GM18508 (cell line): ENCODE results near the gene BCR.

Experiments used
- ATAC-seq: cut with Tn5 transposase; IDR thresholded peaks from one replicate; pipeline ENCODE4 v1.9.1; 2021; ENCODE audit warnings: moderate number of reproducible peaks; ENCODE audit not compliant: insufficient read depth, unreplicated experiment

The BCR gene

DNA sequence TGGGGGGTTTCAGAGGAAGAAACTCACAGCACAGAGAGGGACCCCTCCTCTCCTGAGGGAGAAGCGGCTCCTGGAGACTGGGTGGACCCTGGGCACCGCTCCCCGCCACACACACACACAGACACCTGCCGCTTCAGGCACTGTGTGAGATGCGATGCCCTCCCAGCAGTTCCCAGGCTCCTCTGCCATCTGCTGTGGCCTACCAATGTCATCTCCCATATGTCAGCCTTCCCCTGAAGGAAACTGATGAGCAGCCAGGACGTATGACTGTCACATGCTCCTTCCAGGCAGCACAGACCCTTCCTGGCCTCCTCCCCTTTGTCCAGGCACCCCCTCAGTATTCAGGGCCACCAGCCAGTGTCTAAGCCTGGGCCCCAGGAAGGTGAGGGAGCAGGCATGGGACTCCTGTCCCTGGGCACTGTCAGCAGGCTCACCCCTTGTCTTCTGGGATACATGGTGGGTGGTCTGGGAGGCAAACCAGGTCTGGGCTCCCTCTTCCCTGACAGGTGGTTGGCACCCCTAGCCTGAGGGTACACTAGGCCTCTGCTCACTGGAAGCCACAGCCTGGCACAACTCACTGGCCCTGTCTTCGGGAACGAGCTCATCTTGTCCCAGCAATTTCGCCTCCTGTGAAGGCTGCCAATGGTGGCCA is 11.8 kb upstream of the BCR start:
- no peak for ATAC-seq

DNA sequence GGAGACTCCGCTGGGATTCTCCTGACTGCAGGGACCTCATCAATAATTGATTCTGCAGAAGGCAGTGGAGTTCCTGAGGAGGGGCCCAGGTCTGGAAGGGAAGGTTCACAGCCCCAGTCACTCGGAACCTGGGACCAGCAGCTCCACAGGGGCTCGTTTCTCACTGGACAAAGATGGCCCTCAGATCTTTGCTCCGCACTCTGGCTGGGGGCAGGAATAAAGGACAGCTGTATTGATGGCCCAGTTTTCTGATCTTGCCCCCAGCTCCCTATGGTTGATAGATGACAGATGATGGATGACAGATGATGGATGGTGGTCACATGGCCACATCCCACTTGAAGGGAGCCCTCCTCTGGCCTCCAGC is 11.3 kb upstream of the BCR start:
- ATAC-seq = no peak

DNA sequence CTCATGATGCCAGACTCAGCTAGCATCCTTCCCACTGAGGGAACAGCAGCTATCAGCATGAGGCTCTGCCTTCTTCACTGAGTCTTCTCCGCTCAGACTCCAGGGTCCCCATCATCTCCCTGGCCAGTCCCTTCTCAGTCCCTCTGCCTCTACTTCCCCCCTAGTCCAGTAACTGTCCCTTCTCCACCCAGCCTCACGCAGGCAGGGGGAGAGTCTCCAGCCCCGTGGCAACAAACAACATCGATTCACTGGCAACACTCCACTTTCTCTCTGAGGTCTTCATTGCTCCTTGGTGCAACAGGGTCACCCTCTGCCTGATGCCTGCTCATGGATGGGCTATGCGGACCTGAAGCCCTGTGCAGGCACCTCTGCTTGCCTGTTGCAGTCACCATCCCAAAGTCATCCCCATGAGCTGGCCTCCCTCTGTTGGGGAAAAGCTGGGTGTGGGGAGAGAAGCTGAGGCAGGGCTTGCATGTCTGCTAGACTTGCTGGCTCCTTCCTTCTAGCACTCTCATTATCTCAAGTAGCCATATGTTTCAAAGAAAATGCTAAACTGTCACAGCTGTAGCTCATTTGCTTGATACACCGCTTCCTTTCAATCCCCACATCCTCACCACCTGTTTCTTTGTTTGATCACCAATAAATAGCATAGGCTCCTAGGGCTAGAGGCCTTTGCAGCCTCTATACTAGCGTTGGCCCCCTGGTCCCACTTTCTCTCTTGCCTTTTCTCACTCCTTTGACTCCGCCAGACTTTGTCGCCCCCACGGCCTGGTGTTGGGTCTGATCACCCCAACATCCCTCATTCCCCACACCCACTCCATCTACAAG is 4.3 kb upstream of the BCR start:
- no peak for ATAC-seq

DNA sequence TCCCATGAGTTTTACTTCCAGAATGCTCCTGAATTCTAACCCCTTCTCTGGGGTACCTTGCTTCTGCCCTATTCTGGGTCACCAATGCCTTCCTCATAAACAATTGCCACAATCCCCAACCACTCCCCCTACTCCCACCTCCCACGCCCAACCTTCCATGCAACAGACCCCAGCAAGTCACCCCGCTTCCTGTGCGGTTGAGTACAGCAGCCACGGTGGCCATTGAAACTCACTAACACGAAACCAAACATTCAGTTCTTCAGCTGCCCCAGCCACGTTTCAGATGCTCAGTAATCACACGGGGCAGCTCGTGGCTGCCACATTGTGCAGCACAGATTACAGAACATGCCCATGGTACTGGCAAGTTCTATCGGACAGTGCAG is 3.7 kb upstream of the BCR start:
- no peak for ATAC-seq

DNA sequence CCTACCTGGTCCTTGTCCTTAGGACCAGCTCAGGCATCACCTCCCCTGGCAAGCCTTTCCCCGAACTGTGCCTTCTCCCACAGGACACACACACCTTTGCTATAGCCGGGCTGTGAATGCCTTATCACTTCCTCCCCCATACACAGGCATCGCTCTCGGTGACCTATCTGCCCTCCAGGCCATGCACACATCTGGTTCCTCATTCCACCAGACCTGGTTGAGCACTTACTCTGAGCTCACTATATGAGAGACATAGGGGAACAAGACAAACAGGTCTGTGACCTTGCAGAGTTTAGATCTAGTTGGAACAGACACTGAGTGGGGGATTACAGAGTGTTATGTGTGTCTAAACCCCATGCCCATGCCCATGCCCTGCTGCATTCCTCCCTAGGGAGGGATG is 3.1 kb upstream of the BCR start:
- ATAC-seq = no peak

DNA sequence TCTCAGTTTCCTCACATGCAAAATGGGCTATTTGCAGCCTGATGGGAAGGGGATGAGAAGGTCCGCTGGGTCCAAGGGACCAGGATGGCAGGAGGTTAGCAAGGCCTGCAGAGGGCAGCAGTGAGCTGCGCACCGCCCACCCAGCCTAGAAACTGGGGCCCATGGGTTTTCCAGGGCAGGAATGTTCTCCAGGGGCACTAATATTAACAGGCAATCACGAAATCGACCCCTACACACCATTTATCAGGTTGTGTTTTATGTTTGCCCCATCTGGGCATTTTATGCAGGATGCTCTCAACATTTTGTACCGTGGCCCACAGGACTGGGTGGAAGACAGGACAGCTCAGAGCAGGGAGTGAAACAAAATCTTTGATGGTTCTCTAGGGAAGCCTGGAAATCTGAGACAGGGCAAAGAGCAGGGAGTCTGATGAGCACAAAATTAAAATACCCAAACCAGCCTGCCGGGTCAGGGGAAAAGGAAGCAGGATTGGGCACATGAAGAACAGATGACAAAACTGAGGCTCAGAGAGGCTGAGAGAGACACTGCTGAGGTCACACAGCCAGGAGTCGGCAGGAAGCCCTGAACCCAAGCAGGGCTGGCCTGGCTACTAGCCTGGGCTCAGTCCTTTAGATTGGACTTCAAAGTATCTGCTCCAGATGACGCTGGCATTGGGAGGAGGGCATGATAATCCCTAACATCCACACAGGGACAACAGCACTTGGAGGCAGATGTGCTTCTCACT is 1.6 kb upstream of the BCR start:
- ATAC-seq = no peak

DNA sequence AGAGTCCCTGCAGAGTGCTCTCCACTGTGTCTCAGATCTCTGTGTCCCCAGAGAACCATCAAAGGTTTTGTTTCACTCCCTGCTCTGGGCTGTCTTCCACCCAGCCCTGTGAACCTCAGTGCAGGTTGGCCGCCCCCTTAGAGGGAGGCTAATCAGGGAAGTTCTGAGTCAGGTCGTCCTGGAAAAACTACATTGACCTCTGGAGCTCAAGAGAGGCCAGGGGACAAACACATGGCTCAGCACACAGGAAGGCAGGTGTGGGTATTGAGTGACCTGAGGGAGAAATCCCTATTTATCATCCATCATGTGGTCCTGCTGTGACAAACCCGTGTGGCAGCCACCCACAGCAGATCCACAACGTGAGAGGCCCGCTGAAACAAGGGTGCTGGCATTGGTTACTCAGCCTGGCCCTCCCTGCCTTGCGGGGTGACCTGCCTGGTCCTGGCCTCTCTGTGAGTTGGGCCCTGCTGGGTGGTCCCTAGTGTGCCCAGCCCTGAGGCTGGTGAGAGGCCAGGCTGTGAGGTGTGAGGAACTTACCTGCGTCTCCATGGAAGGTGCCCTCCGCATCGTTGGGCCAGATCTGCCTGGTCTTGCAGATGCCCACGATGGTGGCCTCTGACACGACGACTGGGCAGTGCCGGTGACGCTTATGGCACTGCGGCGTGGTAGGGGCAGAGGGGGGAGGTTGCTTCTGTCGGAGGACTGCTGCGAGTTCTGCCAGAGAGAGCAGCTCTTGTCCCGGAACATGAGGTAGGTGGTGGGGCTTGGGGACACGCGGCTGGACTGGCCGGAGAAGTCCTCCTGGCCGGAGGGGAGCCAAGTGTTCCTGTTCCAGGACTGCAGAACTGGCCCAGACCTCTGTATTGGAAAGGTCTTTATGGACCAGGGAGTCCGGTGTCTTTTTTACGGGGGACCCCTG is 669 bp upstream of the BCR start:
- no peak for ATAC-seq

DNA sequence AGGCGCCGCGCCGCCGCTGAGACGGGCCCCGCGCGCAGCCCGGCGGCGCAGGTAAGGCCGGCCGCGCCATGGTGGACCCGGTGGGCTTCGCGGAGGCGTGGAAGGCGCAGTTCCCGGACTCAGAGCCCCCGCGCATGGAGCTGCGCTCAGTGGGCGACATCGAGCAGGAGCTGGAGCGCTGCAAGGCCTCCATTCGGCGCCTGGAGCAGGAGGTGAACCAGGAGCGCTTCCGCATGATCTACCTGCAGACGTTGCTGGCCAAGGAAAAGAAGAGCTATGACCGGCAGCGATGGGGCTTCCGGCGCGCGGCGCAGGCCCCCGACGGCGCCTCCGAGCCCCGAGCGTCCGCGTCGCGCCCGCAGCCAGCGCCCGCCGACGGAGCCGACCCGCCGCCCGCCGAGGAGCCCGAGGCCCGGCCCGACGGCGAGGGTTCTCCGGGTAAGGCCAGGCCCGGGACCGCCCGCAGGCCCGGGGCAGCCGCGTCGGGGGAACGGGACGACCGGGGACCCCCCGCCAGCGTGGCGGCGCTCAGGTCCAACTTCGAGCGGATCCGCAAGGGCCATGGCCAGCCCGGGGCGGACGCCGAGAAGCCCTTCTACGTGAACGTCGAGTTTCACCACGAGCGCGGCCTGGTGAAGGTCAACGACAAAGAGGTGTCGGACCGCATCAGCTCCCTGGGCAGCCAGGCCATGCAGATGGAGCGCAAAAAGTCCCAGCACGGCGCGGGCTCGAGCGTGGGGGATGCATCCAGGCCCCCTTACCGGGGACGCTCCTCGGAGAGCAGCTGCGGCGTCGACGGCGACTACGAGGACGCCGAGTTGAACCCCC is 798 bp downstream of the BCR start:
- no peak for ATAC-seq

DNA sequence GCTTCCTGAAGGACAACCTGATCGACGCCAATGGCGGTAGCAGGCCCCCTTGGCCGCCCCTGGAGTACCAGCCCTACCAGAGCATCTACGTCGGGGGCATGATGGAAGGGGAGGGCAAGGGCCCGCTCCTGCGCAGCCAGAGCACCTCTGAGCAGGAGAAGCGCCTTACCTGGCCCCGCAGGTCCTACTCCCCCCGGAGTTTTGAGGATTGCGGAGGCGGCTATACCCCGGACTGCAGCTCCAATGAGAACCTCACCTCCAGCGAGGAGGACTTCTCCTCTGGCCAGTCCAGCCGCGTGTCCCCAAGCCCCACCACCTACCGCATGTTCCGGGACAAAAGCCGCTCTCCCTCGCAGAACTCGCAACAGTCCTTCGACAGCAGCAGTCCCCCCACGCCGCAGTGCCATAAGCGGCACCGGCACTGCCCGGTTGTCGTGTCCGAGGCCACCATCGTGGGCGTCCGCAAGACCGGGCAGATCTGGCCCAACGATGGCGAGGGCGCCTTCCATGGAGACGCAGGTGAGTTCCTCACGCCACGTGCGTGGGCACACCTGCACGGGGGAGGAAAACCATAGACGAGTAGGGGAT is 1.5 kb downstream of the BCR start:
- no peak for ATAC-seq

DNA sequence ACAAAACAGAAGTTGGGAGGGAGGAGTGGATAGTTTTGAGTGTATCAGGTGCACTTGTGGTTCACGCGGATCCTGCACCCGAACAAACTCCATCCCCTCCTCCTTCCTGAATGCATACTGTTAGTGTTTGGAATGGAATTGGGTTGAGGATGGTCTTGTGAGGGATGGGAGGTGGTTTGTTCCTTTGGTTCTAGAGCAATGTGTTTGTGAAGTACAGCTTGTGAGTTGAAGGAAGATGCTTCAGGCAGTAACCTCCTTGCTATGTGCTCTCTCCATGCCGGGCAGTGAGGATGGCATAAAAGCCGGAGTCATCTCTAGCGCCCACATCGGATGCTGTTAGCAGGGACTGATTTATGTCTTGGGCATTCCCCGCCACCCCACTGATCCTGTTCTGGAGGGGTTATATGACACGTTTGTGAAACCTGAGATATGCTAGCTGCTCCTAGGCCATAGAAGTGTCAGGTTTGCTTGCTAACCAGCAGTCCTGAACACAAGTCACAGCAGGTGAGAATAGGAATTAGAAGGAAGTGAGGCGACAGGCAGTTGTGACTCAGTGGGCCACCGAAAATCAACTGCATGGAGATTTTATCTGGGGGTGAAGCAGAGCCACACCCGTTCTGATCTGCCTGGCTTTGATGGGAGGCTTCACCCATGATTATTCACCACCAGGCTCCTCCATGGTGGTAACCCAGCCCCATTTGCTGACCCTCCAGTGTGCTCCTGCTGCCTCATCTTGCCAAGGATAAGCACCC is 2.2 kb downstream of the BCR start:
- ATAC-seq = no peak

DNA sequence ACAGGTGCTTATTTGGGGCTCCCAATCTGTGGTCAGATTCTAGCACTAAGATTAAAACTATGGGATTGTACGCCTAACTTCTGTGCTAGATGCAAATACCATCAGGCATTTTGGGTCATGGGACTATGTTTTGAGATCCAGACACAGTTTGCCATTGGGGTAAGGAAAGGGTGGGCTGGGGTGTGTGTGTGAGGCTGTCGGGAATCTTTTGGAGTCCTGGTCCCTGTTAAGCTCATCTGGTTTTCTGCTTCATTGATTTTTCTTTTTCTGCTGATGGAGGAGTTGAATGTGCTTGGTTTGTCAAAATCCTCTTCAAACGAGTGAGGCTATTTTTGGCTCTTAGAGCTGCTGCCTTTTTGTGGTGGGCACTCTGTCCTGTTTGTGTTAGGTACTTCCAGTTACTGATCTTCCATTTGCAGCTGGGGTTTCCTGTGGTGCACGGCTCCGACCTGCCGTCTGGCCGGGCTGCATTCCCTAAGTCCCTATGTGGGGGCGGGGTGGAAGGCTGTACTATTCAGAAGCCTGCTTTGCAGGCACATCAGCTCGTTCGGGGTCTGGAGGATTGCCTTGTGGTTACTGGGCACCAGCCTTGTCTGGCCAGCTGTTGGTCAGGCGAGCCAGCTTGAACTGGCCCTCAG is 2.9 kb downstream of the BCR start:
- no peak for ATAC-seq

DNA sequence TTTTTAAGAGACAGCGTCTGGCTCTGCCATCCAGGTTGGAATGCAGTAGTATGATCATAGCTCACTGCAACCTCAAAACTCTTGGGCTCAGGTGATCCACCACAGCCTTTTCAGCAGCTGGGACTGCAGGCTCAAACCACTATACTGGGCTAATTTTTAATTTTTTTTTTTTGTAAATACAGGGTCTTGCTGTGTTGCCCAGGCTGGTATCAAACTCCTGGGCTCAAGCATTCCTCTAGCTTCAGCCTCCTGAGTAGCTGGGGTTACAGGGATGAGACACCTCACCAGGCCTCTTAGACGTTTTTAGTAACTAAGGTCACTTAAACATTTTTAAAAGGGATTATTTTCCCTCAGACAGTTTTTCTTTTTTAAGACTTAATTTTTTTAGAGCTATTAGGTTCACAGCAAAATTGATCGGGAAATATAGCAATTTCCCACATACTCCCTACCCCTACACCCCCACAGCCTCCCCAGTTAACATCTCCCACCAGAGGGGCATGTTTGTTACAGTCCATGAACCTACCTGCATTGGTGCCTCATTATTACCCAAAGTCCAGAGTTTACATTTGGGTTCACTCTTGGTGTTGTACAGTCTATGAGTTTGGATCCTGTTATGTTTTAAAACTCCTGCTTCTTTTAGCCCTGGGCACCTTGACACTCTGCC is 3.9 kb downstream of the BCR start:
- ATAC-seq = no peak

DNA sequence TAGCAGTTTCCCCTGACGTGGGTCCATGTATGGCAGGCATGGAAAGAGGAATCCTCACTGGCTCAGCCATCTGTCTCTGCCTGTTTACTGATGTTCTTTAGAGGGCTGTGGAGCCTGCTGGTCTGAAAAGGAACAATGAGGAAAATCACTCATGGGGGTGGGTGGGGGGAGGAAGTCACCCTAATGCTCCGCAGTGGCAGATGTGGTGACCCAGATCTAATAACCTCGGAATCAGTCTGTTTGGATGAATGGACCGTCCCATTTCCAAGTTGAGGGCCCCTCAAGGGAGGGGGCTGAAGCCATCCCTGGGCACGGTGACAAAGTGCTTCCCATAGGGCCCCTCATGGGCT is 4.4 kb downstream of the BCR start:
- ATAC-seq = no peak

DNA sequence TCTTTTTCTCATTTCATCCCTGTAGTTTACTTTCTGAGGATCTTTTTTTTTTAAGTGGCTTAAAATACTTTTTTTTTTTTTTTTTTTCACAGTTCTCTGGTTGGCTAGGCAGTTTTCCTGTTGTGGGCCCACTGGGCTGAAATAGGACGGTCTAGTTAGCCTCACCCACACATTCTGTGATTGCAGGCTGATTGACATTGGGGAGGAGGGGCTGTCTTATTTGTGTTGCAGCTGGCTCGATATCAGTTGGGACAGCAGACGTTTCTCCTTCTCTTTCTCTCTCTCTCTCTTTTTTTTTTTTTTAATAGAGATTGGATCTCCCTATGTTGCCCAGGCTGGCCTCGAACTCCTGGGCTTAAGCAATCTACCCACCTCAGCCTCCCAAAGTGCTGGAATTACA is 6.9 kb downstream of the BCR start:
- no peak for ATAC-seq

DNA sequence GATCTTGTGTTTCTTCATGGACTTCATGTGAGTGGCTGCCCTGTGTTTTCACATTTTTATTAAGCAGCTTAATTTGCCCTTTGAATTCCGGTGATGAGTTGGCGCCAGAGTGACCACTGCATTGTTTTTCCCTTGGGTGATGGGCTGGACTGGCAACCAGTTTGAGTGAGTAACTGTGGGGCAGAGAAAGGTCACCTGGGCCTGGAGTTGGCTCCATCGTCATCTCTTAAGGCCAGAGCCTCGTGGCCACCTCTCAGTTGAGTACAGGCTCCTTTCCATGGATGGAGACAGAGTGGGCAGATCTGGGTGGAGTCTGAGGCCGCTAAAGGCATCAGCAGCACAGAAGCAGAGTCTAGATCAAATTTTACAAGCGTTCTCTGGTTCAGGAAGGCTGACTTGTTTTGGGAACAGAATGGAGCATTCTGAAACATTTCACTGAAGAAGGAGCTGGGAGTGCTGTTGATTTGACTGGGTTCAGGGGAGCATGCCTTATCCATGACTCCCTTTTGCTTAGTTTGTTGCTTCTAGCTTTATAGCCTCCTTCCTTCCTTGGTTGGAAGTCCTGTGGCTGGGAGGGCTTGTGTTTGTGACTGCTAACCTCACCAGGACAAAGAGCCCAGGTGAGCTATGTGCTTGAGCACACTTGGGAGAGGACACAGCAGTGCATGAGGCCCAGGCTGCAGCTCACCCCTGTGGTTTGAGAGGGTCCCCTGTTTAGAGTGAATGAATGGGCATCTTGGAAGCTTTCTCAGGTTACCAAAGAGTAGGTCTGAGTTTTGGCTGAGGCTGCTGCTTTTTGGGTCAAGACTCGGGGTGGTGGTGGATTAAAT is 7.8 kb downstream of the BCR start:
- no peak for ATAC-seq

DNA sequence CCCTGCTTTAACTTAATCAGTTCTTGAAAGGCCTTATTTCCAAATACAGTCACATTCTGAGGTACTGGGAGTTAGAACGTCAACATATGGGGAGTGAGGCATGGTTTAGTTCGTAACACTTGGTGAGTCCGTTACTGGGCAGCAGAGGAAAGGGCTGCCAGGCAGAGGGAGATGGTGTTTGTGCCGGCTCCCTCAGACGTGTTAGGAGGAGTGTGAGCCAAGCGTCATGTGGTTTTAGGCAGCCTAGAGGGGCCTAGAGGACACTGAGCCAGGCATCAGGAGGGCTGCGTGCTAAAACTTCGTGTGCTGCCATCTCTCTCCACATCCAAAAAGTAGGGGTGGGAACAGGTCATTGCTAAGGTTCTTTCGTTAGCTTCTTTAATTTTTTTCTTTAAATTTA is 10.2 kb downstream of the BCR start:
- ATAC-seq = no peak

DNA sequence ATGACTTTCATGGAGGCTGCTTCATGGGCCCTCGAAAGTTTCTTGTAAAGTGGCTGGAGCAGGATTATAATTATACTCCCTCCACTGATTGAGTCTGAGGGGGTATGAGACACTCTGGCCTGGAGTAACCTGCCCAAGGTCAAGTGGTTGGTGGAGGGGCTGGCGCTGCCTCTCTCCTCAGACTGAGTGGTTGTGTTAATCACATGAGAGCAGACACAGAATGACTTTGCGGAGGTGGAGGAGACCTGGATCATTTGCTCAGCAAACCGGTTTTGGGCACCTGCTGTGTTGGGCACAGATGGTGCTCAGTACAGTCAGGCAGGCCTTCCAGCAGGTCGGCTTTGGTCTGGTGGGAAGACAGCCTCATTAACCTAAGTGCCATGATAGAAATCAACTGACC is 11.8 kb downstream of the BCR start:
- no peak for ATAC-seq
